ENCODE data around the gene ZNF436. TPM values are rescaled to one million over a fixed set of nuclear protein-coding genes. Genes with fewer than 3 reads are reported as not detected.

Gene ZNF436
- polyA plus RNA-seq, 1 of the 3 experiments (the other 2 are of a cell fraction) = 5.0 TPM

- no peaks in the 10 kb centered on the region for H3K27me3 ChIP-seq (ENCODE audit: insufficient read depth)
- no peaks in the 10 kb centered on the region for H3K9me2 ChIP-seq
- H3K9me3 ChIP-seq = no peaks in the 10 kb centered on the region
- TF ChIP-seq ELF1 (IDR thresholded peaks at IDR 0.05) (no peak), RFX5 (IDR thresholded peaks at IDR 0.05; ENCODE audit: low read length) (no peak), TCF12 (IDR thresholded peaks at IDR 0.05) (peak; percentile 63), RCOR1 (IDR thresholded peaks at IDR 0.05; ENCODE audit: low read length) (peak; percentile 56), YY1 (IDR thresholded peaks at IDR 0.05; ENCODE audit: low read depth) (no peak), MXI1 (IDR thresholded peaks at IDR 0.05; ENCODE audit: low read depth, low read length) (no peak), NFIC (IDR thresholded peaks at IDR 0.05; ENCODE audit: borderline replicate concordance) (peak; percentile 39; the same call in 1 of the 2 replicates), NRF1 (IDR thresholded peaks at IDR 0.05; ENCODE audit: low read depth, low read length) (no peak), IRF3 (IDR thresholded peaks at IDR 0.05; ENCODE audit: low read depth, low read length) (no peak), USF1 (IDR thresholded peaks at IDR 0.05; ENCODE audit: borderline replicate concordance, low read depth) (no peak), CHD2 (IDR thresholded peaks at IDR 0.05; ENCODE audit: low read length, partially characterized antibody) (peak; percentile 48), FOXJ3 (CRISPR knock-in tag; IDR thresholded peaks at IDR 0.05) (no peak), ZBTB33 (IDR thresholded peaks at IDR 0.05; ENCODE audit: borderline replicate concordance, low read depth) (no peak), JUND (IDR thresholded peaks at IDR 0.05) (no peak), GABPA (IDR thresholded peaks at IDR 0.05; ENCODE audit: low read depth) (no peak), TEAD4 (IDR thresholded peaks at IDR 0.05; ENCODE audit: borderline replicate concordance, insufficient read depth) (no peak), EP300 (IDR thresholded peaks at IDR 0.05; ENCODE audit: borderline replicate concordance in 1 of 2, low read depth in 1 of 2, low read length in 1 of 2) (peak in 1 of 2 experiments; percentile 42; a peak in 1 of 4 replicates), GATA2 (CRISPR knock-in tag; IDR thresholded peaks at IDR 0.05) (no peak)
- H4K20me1 ChIP-seq (ENCODE audit: insufficient read depth) = no peaks in the 10 kb centered on the region
- no peaks in the 10 kb centered on the region for H3K79me2 ChIP-seq (ENCODE audit: insufficient read depth)
- peak; percentile 87 for DNase-seq
- WGBS (ENCODE audit: low lambda C conversion rate) = 37% methylated on average over 3 of the region's 3 CpGs
- H3F3A ChIP-seq (replicated peaks; ENCODE audit: insufficient read depth) = peaks cover 4% of the 10 kb centered on the region
- H3K9ac ChIP-seq = no peak overlapping the region
- H3K36me3 ChIP-seq (replicated peaks in 1 of 2; ENCODE audit: control insufficient read depth in 1 of 2, insufficient read depth in 2 of 2, low read length in 1 of 2) = no peaks in the 10 kb centered on the region
- ChIA-PET POLR2A (interaction anchor here (0.6 to 1.1 kb wide), 4 partner anchors 13 to 73 kb away, joined by 3 read pairs; partner anchors contain the start of gene HNRNPR), CTCF (interaction anchor here (1.0 to 5.6 kb wide), 3 partner anchors 9 to 80 kb away, joined by 3 to 42 read pairs (median 3); no protein-coding TSS in a partner anchor)
- H3K4me1 ChIP-seq (ENCODE audit: control insufficient read depth in 1 of 2, insufficient read depth in 2 of 2, low read depth in 1 of 2, low read length in 1 of 2) = peaks cover 0 to 22% of the 10 kb centered on the region in 2 experiments; a peak in 1 of 4 replicates
- H3K27ac ChIP-seq (ENCODE audit: low read depth in 2 of 2, low read length in 1 of 2) = peak overlapping the region in 1 of 2 experiments; percentile 80; a peak in 2 of 4 replicates
- no peak overlapping the region; the same call in 1 of the 2 replicates for H3K4me2 ChIP-seq
- H3K4me3 ChIP-seq (ENCODE audit: low read depth in 2 of 2, low read length in 1 of 2) = no peak overlapping the region
- no peak overlapping the region for H2AFZ ChIP-seq (ENCODE audit: low read depth)
These were observed 47.9 kb upstream of the ZNF436 start for GRCh38 chr1:23417570-23417969.

All from SK-N-SH (cell line).